ENCODE data around the gene FES. TPM values are rescaled to one million over a fixed set of nuclear protein-coding genes. Genes with fewer than 3 reads are reported as not detected.

Gene FES
- total RNA-seq, 2 experiments from 2014 or later = 3.2 to 3.3 TPM

- intact Hi-C loops (cut with micrococcal nuclease; ENCODE audit: unreplicated experiment) = loop anchor here (1.0 kb wide), 1 partner anchor 28 kb away; no protein-coding TSS in a partner anchor
- POLR2A ChIA-PET = interaction anchor here (1.4 to 4.5 kb wide), 2 partner anchors 11 to 27 kb away, joined by 3 to 24 read pairs; no protein-coding TSS in a partner anchor
- H3K9me2 ChIP-seq (ENCODE audit: insufficient read depth, low read length) = no peaks in the 10 kb centered on the region
- H3K9me3 ChIP-seq (ENCODE audit: low read length) = no peaks in the 10 kb centered on the region
- CTCF ChIA-PET (ENCODE audit: unreplicated experiment) = interaction anchor here (1.3 to 3.8 kb wide), 2 partner anchors 29 to 32 kb away, joined by 5 to 16 read pairs; partner anchors contain the start of genes HDDC3 and UNC45A
- H3K36me3 ChIP-seq (ENCODE audit: insufficient read depth, low read length) = no peaks in the 10 kb centered on the region
- H3K4me3 ChIP-seq (ENCODE audit: low read depth, low read length, poor library complexity, severe bottlenecking) = peak within 1 kb of the TSS; percentile 69
- TF ChIP-seq CTCF (conservative IDR thresholded peaks at IDR 0.05; ENCODE audit: low read length) (no peak), EZH2phosphoT487 (IDR thresholded peaks at IDR 0.05; ENCODE audit: borderline replicate concordance, low read depth, low read length) (peak; percentile 93)
- no peak within 1 kb of the TSS for H3K27ac ChIP-seq (ENCODE audit: low read depth, low read length, poor library complexity, severe bottlenecking)
- no peaks in the 10 kb centered on the region for H4K20me1 ChIP-seq (ENCODE audit: insufficient read depth, low read length)
- no peaks in the 10 kb centered on the region for H3K79me2 ChIP-seq (ENCODE audit: insufficient read depth, low read depth, low read length)
- H3K4me2 ChIP-seq (ENCODE audit: low read length) = peak within 1 kb of the TSS; percentile 86
- H2AFZ ChIP-seq (ENCODE audit: low read length) = peak within 1 kb of the TSS; percentile 42; the same call in 1 of the 2 replicates
- BruUV-seq (replicated peaks) = no TSS peak
- DNase-seq (ENCODE audit: low spot score) = peak; percentile 55
- peaks cover 22% of the 10 kb centered on the region for H3K4me1 ChIP-seq (ENCODE audit: insufficient read depth, low read length, poor library complexity, severe bottlenecking)
Observed at GRCh38 chr15:90902840-90903732, 18.8 kb downstream of the FES start, which contains the start of gene MAN2A2. Gene MAN2A2 (plus strand): TSS chr15:90903302. CDS start chr15:90904208, 906 bp downstream.

GRCh38 chr15:90903733-90904536 is 19.6 kb downstream of the FES start:
- Histone ChIP-seq H3K4me3 (ENCODE audit: low read depth, low read length, poor library complexity, severe bottlenecking) (no peak overlapping the region), H3K27ac (ENCODE audit: low read depth, low read length, poor library complexity, severe bottlenecking) (no peak overlapping the region), H3K9me2 (ENCODE audit: insufficient read depth, low read length) (no peaks in the 10 kb centered on the region), H3K4me1 (ENCODE audit: insufficient read depth, low read length, poor library complexity, severe bottlenecking) (peaks cover 22% of the 10 kb centered on the region), H2AFZ (ENCODE audit: low read length) (peak overlapping the region; percentile 42; the same call in 1 of the 2 replicates), H3K4me2 (ENCODE audit: low read length) (peak overlapping the region; percentile 70), H3K9me3 (ENCODE audit: low read length) (no peaks in the 10 kb centered on the region), H3K79me2 (ENCODE audit: insufficient read depth, low read depth, low read length) (no peaks in the 10 kb centered on the region), H3K36me3 (ENCODE audit: insufficient read depth, low read length) (no peaks in the 10 kb centered on the region), H4K20me1 (ENCODE audit: insufficient read depth, low read length) (no peaks in the 10 kb centered on the region)
- ChIA-PET CTCF (ENCODE audit: unreplicated experiment) (interaction anchor here (0.7 to 3.8 kb wide), 3 partner anchors 28 to 31 kb away, joined by 3 to 16 read pairs (median 5); partner anchors contain the start of genes HDDC3 and UNC45A), POLR2A (interaction anchor here (1.4 to 4.5 kb wide), 2 partner anchors 10 to 27 kb away, joined by 3 to 24 read pairs; no protein-coding TSS in a partner anchor)
- DNase-seq (ENCODE audit: low spot score) = no peak
- TF ChIP-seq CTCF (conservative IDR thresholded peaks at IDR 0.05; ENCODE audit: low read length) (peak; percentile 24; the same call in 1 of the 2 replicates), EZH2phosphoT487 (IDR thresholded peaks at IDR 0.05; ENCODE audit: borderline replicate concordance, low read depth, low read length) (peak; percentile 6; the same call in 1 of the 2 replicates)
- no TSS peak for BruUV-seq (replicated peaks)
- intact Hi-C loops (cut with micrococcal nuclease; ENCODE audit: unreplicated experiment) = no loop called here

All from OCI-LY7 (cell line).